HCT116 (cell line): ENCODE results near the gene PREX1. TPM values are rescaled to one million over a fixed set of nuclear protein-coding genes. Genes with fewer than 3 reads are reported as not detected.

ENCODE experiments used
- ATAC-seq: fragments of 200-7000 bp; cut with Tn5 transposase; 2 replicates; pipeline ENCODE4 v1.9.1; 2020; ENCODE audit warnings: mild to moderate bottlenecking, moderate library complexity
- BruUV-seq: library from RNA; stranded (reverse); fragments of 400-500 nt; replicated peaks from 2 replicates; lab custom pipeline; 2021; lab: Mats Ljungman, UMichigan
- CTCF ChIA-PET: fragments of 300-600 bp; sonication (Branson Sonifier 250); formaldehyde crosslinking; loops from one replicate; lab custom pipeline; 2021; ENCODE audit warnings: antibody characterized with exemption; lab: Charles Lee
- POLR2A ChIA-PET: fragments of 300-600, 350-600 bp; sonication (Branson Sonifier 250); formaldehyde crosslinking; loops from one replicate; lab custom pipeline; 2021; ENCODE audit warnings: antibody characterized with exemption; lab: Charles Lee
- RAD21 ChIA-PET, 2 experiments: fragments of 300-600 bp; sonication (Branson Sonifier 250); formaldehyde crosslinking; loops; one replicate each; lab custom pipeline; 2023; ENCODE audit warnings: low total read pairs in 2 of 2; ENCODE audit not compliant: uncharacterized antibody in 2 of 2, unreplicated experiment in 2 of 2, low non-redundant PET in 1 of 2; lab: Charles Lee
- DNase-seq: peaks from one replicate; pipeline ENCODE4 v3.0.0-alpha.2; 2010; ENCODE audit warnings: low read depth, low spot score
- H2AFZ ChIP-seq: fragments of 200-600 bp; shearing (Covaris generic), sonication (generic); 2 replicates; pipeline ENCODE4 v1.6.1; 2017; ENCODE audit warnings: low read depth, mixed run types, mixed read lengths, antibody characterized with exemption, low read length; ENCODE audit not compliant: poor library complexity, severe bottlenecking
- H3K27ac ChIP-seq: 2 replicates; pipeline ENCODE4 v1.5.1; 2012; ENCODE audit warnings: low read depth, low read length
- H3K27me3 ChIP-seq: fragments of 200-600 bp; sonication (generic); 2 replicates; pipeline ENCODE4 v1.6.1; 2016; ENCODE audit warnings: mixed run types, low read length, mixed read lengths; ENCODE audit not compliant: insufficient read depth
- H3K36me3 ChIP-seq, 2 experiments: fragments of 200-500 bp in 1 of 2; fragments of 200-600 bp in 1 of 2; sonication (Bioruptor generic) in 1 of 2; sonication (generic) in 1 of 2; 2 replicates each; pipeline versions ENCODE4 v1.5.1 to v1.6.1; 2014 to 2016; ENCODE audit warnings: low read length in 2 of 2, inconsistent platforms in 1 of 2, mixed read lengths in 1 of 2, mixed run types in 1 of 2; ENCODE audit not compliant: insufficient read depth in 2 of 2, control insufficient read depth in 1 of 2
- H3K4me1 ChIP-seq, 2 experiments: fragments of 200-600 bp in 1 of 2; sonication (generic) in 1 of 2; 2 replicates each; pipeline versions ENCODE4 v1.5.1 to v1.6.1; 2012 to 2017; ENCODE audit warnings: low read length in 2 of 2, inconsistent platforms in 1 of 2, mild to moderate bottlenecking in 1 of 2, mixed read lengths in 1 of 2, mixed run types in 1 of 2, moderate library complexity in 1 of 2; ENCODE audit not compliant: insufficient read depth in 2 of 2, control insufficient read depth in 1 of 2
- H3K4me2 ChIP-seq: fragments of 200-600 bp; sonication (generic); 2 replicates; pipeline ENCODE4 v1.6.1; 2017; ENCODE audit warnings: mixed run types, low read length, mixed read lengths
- H3K4me3 ChIP-seq, 2 experiments: fragments of 200-600 bp in 1 of 2; sonication (generic) in 1 of 2; replicated peaks in 1 of 2; 2 replicates each; pipeline ENCODE4 v1.5.1; 2011 to 2016; ENCODE audit warnings: low read length in 2 of 2, control low read depth in 1 of 2, low read depth in 1 of 2, mild to moderate bottlenecking in 1 of 2, mixed read lengths in 1 of 2, mixed run types in 1 of 2
- H3K79me2 ChIP-seq: fragments of 200-600 bp; sonication (generic); 2 replicates; pipeline ENCODE4 v1.6.1; 2017; ENCODE audit warnings: mild to moderate bottlenecking, mixed run types, low read length, moderate library complexity, mixed read lengths; ENCODE audit not compliant: insufficient read depth
- H3K9ac ChIP-seq: fragments of 200-600 bp; sonication (generic); 2 replicates; pipeline ENCODE4 v1.6.1; 2016; ENCODE audit warnings: low read length, mixed read lengths
- H3K9me2 ChIP-seq: fragments of 200-600 bp; sonication (generic), shearing (Covaris generic); 2 replicates; pipeline ENCODE4 v1.6.1; 2017; ENCODE audit warnings: mixed run types, mild to moderate bottlenecking, moderate library complexity; ENCODE audit not compliant: insufficient read depth
- H3K9me3 ChIP-seq, 2 experiments: fragments of 200-500 bp in 1 of 2; fragments of 200-600 bp in 1 of 2; sonication (Bioruptor generic) in 1 of 2; sonication (generic) in 1 of 2; 2 replicates each; pipeline ENCODE4 v1.6.1; 2014 to 2017; ENCODE audit warnings: low read length in 2 of 2, mixed read lengths in 2 of 2, inconsistent platforms in 1 of 2, low read depth in 1 of 2, mild to moderate bottlenecking in 1 of 2, mixed run types in 1 of 2, moderate library complexity in 1 of 2; ENCODE audit not compliant: control insufficient read depth in 1 of 2, insufficient read depth in 1 of 2
- H4K20me1 ChIP-seq: fragments of 200-600 bp; sonication (generic), shearing (Covaris generic); 2 replicates; pipeline ENCODE4 v1.6.1; 2017; ENCODE audit warnings: mixed run types, mild to moderate bottlenecking, moderate library complexity; ENCODE audit not compliant: insufficient read depth
- ATF3 ChIP-seq: IDR thresholded peaks from 2 replicates; pipeline ENCODE4 v1.6.1; 2012
- EGR1 ChIP-seq: IDR thresholded peaks from 2 replicates; pipeline ENCODE4 v1.6.1; 2012; ENCODE audit warnings: low read depth
- EZH2 ChIP-seq: fragments of 200-600 bp; sonication (generic); IDR thresholded peaks from 2 replicates; pipeline ENCODE4 v1.6.1; 2017; ENCODE audit warnings: antibody characterized with exemption, mixed run types
- FOSL1 ChIP-seq: IDR thresholded peaks from 2 replicates; pipeline ENCODE4 v1.6.1; 2012; ENCODE audit warnings: low read depth
- SIN3A ChIP-seq: IDR thresholded peaks from 2 replicates; pipeline ENCODE4 v1.6.1; 2012; ENCODE audit warnings: low read depth
- SP1 ChIP-seq: IDR thresholded peaks from 2 replicates; pipeline ENCODE4 v1.6.1; 2012; ENCODE audit warnings: low read depth
- SRF ChIP-seq: IDR thresholded peaks from 2 replicates; pipeline ENCODE4 v1.6.1; 2012; ENCODE audit warnings: low read depth
- TCF7L2 ChIP-seq: IDR thresholded peaks from 2 replicates; pipeline ENCODE4 v1.7.0; 2011; ENCODE audit warnings: borderline replicate concordance, inconsistent platforms; ENCODE audit not compliant: insufficient read depth, insufficient read length; ENCODE audit errors: extremely low read depth
- intact Hi-C: fragments of 100-400 bp; cut with micrococcal nuclease; formaldehyde crosslinking; loops from 2 replicates; pipeline ENCODE4 v1.10.0; 2022
- total RNA-seq: library from RNA; stranded (reverse); gene quantifications from one replicate; pipeline ENCODE4 v1.2.1, GENCODE V29; 2021; ENCODE audit not compliant: unreplicated experiment
- TF ChIP-seq, protein P1 (sequence below): IDR thresholded peaks from 2 replicates; pipeline ENCODE4 v1.6.1; 2012; ENCODE audit warnings: low read depth

The PREX1 gene
- total RNA-seq, 1 experiment from 2014 or later, result 6.1 TPM

- ChIA-PET RAD21 (no interaction called here), CTCF (no interaction called here)
- intact Hi-C loops, result no loop called here
Observed at GRCh38 chr20:48616481-48616880, 211.3 kb downstream of the PREX1 start.

More at GRCh38 chr20:48616481-48616880, 211.3 kb downstream of the PREX1 start:
- no peak overlapping the region for H2AFZ ChIP-seq
- no peaks in the 10 kb centered on the region for H3K9me3 ChIP-seq
- H3K4me1 ChIP-seq, result peaks cover 5 to 21% of the 10 kb centered on the region in 2 experiments; a peak in 3 of 4 replicates
- H3K27ac ChIP-seq, result no peak overlapping the region
- H3K9ac ChIP-seq, result no peak overlapping the region
- ATAC-seq, result no peak
- POLR2A ChIA-PET, result no interaction called here
- H3K4me2 ChIP-seq, result no peak overlapping the region
- no peaks in the 10 kb centered on the region for H3K36me3 ChIP-seq
- TF ChIP-seq ATF3, result no peak
- no peak for TF ChIP-seq EZH2
- TF ChIP-seq SIN3A, result no peak
- no peak for TF ChIP-seq EGR1
- TF ChIP-seq TCF7L2, result no peak
- TF ChIP-seq FOSL1, result no peak
- no peak for TF ChIP-seq SP1
- TF ChIP-seq SRF, result no peak
- TF ChIP-seq, protein P1, sequence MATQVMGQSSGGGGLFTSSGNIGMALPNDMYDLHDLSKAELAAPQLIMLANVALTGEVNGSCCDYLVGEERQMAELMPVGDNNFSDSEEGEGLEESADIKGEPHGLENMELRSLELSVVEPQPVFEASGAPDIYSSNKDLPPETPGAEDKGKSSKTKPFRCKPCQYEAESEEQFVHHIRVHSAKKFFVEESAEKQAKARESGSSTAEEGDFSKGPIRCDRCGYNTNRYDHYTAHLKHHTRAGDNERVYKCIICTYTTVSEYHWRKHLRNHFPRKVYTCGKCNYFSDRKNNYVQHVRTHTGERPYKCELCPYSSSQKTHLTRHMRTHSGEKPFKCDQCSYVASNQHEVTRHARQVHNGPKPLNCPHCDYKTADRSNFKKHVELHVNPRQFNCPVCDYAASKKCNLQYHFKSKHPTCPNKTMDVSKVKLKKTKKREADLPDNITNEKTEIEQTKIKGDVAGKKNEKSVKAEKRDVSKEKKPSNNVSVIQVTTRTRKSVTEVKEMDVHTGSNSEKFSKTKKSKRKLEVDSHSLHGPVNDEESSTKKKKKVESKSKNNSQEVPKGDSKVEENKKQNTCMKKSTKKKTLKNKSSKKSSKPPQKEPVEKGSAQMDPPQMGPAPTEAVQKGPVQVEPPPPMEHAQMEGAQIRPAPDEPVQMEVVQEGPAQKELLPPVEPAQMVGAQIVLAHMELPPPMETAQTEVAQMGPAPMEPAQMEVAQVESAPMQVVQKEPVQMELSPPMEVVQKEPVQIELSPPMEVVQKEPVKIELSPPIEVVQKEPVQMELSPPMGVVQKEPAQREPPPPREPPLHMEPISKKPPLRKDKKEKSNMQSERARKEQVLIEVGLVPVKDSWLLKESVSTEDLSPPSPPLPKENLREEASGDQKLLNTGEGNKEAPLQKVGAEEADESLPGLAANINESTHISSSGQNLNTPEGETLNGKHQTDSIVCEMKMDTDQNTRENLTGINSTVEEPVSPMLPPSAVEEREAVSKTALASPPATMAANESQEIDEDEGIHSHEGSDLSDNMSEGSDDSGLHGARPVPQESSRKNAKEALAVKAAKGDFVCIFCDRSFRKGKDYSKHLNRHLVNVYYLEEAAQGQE, result no peak
- TF ChIP-seq, all 23 proteins: peak for 0
- peaks cover 6% of the 10 kb centered on the region; the same call in 1 of the 2 replicates for H3K27me3 ChIP-seq
- no TSS peak for BruUV-seq
- H3K4me3 ChIP-seq, result no peak overlapping the region
- no peaks in the 10 kb centered on the region for H3K9me2 ChIP-seq
- no peak for DNase-seq
- no peaks in the 10 kb centered on the region for H3K79me2 ChIP-seq
- H4K20me1 ChIP-seq, result no peaks in the 10 kb centered on the region
